Aortic smooth muscle cell (primary cell): Measurements from ENCODE around the gene ABCC4. TPM values are rescaled to one million over a fixed set of nuclear protein-coding genes. Genes with fewer than 3 reads are reported as not detected.

Source experiments
- total RNA-seq: library from RNA; depleted of rRNA; stranded (reverse); fragments of >200 nt; gene quantifications from 2 replicates; pipeline ENCODE4 v1.2.3, GENCODE V29; 2014

The ABCC4 gene, protein sequence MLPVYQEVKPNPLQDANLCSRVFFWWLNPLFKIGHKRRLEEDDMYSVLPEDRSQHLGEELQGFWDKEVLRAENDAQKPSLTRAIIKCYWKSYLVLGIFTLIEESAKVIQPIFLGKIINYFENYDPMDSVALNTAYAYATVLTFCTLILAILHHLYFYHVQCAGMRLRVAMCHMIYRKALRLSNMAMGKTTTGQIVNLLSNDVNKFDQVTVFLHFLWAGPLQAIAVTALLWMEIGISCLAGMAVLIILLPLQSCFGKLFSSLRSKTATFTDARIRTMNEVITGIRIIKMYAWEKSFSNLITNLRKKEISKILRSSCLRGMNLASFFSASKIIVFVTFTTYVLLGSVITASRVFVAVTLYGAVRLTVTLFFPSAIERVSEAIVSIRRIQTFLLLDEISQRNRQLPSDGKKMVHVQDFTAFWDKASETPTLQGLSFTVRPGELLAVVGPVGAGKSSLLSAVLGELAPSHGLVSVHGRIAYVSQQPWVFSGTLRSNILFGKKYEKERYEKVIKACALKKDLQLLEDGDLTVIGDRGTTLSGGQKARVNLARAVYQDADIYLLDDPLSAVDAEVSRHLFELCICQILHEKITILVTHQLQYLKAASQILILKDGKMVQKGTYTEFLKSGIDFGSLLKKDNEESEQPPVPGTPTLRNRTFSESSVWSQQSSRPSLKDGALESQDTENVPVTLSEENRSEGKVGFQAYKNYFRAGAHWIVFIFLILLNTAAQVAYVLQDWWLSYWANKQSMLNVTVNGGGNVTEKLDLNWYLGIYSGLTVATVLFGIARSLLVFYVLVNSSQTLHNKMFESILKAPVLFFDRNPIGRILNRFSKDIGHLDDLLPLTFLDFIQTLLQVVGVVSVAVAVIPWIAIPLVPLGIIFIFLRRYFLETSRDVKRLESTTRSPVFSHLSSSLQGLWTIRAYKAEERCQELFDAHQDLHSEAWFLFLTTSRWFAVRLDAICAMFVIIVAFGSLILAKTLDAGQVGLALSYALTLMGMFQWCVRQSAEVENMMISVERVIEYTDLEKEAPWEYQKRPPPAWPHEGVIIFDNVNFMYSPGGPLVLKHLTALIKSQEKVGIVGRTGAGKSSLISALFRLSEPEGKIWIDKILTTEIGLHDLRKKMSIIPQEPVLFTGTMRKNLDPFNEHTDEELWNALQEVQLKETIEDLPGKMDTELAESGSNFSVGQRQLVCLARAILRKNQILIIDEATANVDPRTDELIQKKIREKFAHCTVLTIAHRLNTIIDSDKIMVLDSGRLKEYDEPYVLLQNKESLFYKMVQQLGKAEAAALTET (N-terminal part only)
- total RNA-seq, result 8.2 and 11.0 TPM in 2 replicates

DNA sequence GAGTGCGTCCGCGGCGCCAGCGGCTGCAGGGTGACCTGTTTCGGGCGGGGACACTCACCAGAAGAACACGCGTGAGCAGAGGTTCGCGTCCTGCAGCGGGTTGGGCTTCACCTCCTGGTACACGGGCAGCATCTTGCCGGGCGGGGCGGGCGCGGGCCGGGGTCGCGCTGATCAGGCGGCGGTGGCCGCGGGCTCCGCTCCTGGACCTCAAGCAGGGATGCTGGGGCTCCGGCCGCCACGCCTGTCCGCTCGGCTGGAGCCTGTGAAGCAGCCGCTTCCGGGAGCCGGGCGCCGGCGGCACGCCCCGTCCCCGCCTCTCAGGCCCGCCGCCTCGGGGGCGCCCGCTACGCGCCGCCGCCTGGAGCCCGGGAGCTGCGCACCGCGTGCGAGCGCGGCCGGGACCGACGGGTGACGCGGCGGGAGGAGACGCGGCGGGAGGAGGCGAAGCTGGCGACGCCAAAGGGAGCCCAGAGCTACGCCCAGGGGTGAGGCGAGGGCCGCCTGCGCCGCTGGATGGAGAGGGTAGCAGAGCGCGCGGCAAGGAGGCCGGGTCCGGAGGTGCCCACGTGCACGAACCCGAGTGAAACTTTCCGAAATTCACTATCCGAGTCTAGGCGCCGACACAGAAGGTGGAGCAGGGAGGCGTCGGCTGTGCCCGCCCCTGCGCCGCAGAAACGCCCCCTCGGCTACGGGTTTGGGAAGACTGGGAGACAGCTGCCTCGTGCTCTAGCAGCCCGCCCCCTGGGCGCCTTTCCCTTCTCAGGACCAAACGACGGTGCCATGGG, at the start of gene ABCC4:
TSS of gene ABCC4 (minus strand) at position 269 of the 785 bp plus-strand sequence. CDS start at position 132, 137 bp downstream.

